Lung (tissue), 12 donors: Measurements from ENCODE around the gene TPRG1. TPM values are rescaled to one million over a fixed set of nuclear protein-coding genes. Genes with fewer than 3 reads are reported as not detected.

Experiments
- ATAC-seq: fragments of 200-7000 bp; cut with Tn5 transposase; one replicate; pipeline ENCODE4 v1.9.1; 2020; ENCODE audit warnings: moderate number of reproducible peaks; ENCODE audit not compliant: insufficient read depth, low FRiP score
- DNase-seq, 3 donors: peaks; one replicate each; pipeline ENCODE4 v3.0.0-alpha.2; 2013 to 2017
- H3K27ac ChIP-seq, 2 donors: one replicate each; pipeline ENCODE4 v1.5.1; 2013; ENCODE audit warnings: mild to moderate bottlenecking in 2 of 2, moderate library complexity in 2 of 2, control low read depth in 1 of 2, inconsistent platforms in 1 of 2, low read depth in 1 of 2, low read length in 1 of 2
- H3K27me3 ChIP-seq, 3 donors: one replicate each; pipeline ENCODE4 v1.5.1; 2013; ENCODE audit warnings: low read length in 2 of 3; ENCODE audit not compliant: control insufficient read depth in 3 of 3, insufficient read depth in 3 of 3
- H3K36me3 ChIP-seq, 4 donors: one replicate each; pipeline ENCODE4 v1.5.1; 2013; ENCODE audit warnings: low read length in 4 of 4, mild to moderate bottlenecking in 1 of 4, moderate library complexity in 1 of 4; ENCODE audit not compliant: control insufficient read depth in 4 of 4, insufficient read depth in 4 of 4
- H3K4me1 ChIP-seq, 5 donors: one replicate each; pipeline ENCODE4 v1.5.1; 2013; ENCODE audit warnings: low read length in 5 of 5, mild to moderate bottlenecking in 2 of 5, moderate library complexity in 1 of 5; ENCODE audit not compliant: control insufficient read depth in 5 of 5, insufficient read depth in 5 of 5
- H3K4me3 ChIP-seq: one replicate; pipeline ENCODE4 v1.5.1; 2013; ENCODE audit warnings: mild to moderate bottlenecking, control low read depth, moderate library complexity
- H3K9ac ChIP-seq, 2 donors: one replicate each; pipeline ENCODE4 v1.5.1; 2013; ENCODE audit warnings: low read length in 2 of 2, control low read depth in 1 of 2; ENCODE audit not compliant: insufficient read depth in 1 of 2
- H3K9me3 ChIP-seq, 4 donors: one replicate each; pipeline ENCODE4 v1.5.1; 2013; ENCODE audit warnings: low read length in 3 of 4, mild to moderate bottlenecking in 1 of 4, moderate library complexity in 1 of 4; ENCODE audit not compliant: control insufficient read depth in 4 of 4, insufficient read depth in 3 of 4
- WGBS, 2 donors: extraction: QIAGEN DNeasy Blood & Tissue Kit; methylation state at CpG; one replicate each; pipeline ENCODE4 v1.1.7; 2013; 5-methylcytosine and 5-hydroxymethylcytosine counted together
- polyA plus RNA-seq, 2 donors: library from polyadenylated mRNA; stranded (reverse); fragments of 200-250 nt; gene quantifications; one replicate each; pipeline ENCODE4 v1.2.1, GENCODE V29; 2013
- total RNA-seq, 2 donors: library from RNA; depleted of rRNA in 1 of 2; stranded (reverse); fragments of >200 nt in 1 of 2; gene quantifications; one replicate each; pipeline ENCODE4 v1.2.1, GENCODE V29; 2014 to 2021
- TF ChIP-seq, protein P1 (sequence below): IDR thresholded peaks from 2 replicates; pipeline ENCODE4 v1.5.1; 2012; ENCODE audit warnings: mild to moderate bottlenecking; ENCODE audit errors: control extremely low read depth, extremely low read depth
- donor health status: control.
- donor health status: control.
- donor health status: Bipolar disorder and iron deficiency.
- donor health status: healthy.
- donor health status: DM: yes; HTN: yes; CAD: no.

TPRG1 gene
- total and polyA plus RNA-seq, 4 donors, result 3.7 to 13.8 (median 9.4) TPM

DNA sequence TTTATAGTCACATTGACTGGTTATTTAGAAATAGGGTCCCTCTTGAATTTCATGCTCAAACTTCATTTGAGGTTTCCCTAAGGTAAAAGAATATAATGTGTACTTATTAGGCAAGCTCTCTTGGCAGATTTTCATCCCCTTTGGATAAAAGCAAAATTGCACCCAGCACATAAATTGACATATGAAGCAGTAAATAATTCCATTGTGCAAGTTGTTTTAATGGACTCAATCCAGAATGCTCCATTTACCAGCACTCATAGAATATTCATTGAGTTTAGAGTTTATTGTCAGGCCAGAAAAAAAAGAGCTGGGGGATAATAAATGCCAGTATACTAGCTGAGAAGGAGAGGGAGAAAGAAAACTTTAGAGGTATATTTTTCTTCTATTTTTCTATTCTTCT, 136.8 kb downstream of the TPRG1 start:
- TF ChIP-seq, protein P1, sequence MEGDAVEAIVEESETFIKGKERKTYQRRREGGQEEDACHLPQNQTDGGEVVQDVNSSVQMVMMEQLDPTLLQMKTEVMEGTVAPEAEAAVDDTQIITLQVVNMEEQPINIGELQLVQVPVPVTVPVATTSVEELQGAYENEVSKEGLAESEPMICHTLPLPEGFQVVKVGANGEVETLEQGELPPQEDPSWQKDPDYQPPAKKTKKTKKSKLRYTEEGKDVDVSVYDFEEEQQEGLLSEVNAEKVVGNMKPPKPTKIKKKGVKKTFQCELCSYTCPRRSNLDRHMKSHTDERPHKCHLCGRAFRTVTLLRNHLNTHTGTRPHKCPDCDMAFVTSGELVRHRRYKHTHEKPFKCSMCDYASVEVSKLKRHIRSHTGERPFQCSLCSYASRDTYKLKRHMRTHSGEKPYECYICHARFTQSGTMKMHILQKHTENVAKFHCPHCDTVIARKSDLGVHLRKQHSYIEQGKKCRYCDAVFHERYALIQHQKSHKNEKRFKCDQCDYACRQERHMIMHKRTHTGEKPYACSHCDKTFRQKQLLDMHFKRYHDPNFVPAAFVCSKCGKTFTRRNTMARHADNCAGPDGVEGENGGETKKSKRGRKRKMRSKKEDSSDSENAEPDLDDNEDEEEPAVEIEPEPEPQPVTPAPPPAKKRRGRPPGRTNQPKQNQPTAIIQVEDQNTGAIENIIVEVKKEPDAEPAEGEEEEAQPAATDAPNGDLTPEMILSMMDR, result no peak
- DNase-seq (peak in 2 of 3 donors; percentile 32 to 73), ATAC-seq (no peak)
- Histone ChIP-seq H3K4me3 (no peak overlapping the region), H3K27me3 (no peaks in the 10 kb centered on the region), H3K4me1 (peaks cover 0 to 15% (median 0%) of the 10 kb centered on the region in 5 donors), H3K27ac (no peak overlapping the region), H3K36me3 (no peaks in the 10 kb centered on the region), H3K9me3 (no peaks in the 10 kb centered on the region), H3K9ac (no peak overlapping the region)

DNA sequence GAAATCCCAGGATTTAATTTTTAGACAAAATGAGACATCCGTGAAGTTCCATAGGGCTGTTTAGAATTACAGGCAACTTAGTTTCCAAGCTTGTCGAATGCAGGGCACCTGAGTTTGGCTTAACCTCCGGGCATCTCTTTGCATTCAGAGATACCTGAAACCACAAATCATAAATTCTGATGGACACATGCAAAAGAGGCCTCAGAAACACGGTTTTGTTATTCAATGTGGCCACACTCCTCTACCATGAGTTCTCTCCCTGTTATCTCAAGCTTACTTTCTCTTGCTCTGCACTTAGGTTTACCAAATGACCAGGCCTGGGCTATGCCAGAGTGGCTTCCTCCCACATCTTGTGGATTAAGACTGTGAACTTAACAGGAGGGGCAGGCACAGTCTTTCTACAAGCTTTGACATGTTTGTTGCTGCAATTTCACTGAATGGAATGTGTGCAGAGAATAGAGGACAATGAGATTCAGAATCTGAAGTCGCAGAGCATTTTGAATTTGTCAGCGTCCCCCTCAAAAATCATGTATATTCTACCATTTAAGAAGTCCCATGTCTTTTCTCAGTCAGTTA, 137.7 kb downstream of the TPRG1 start:
- no peaks in the 10 kb centered on the region for H3K9me3 ChIP-seq
- DNase-seq (no peak), ATAC-seq (no peak)
- 77 to 86% methylated on average over 6 of the region's 6 CpGs for WGBS, 2 donors
- H3K36me3 ChIP-seq, result no peaks in the 10 kb centered on the region
- peaks cover 0 to 15% (median 0%) of the 10 kb centered on the region in 5 donors for H3K4me1 ChIP-seq
- no peak overlapping the region for H3K27ac ChIP-seq
- no peak overlapping the region for H3K4me3 ChIP-seq
- no peak overlapping the region for H3K9ac ChIP-seq
- TF ChIP-seq, protein P1, result no peak
- H3K27me3 ChIP-seq, result no peaks in the 10 kb centered on the region

DNA sequence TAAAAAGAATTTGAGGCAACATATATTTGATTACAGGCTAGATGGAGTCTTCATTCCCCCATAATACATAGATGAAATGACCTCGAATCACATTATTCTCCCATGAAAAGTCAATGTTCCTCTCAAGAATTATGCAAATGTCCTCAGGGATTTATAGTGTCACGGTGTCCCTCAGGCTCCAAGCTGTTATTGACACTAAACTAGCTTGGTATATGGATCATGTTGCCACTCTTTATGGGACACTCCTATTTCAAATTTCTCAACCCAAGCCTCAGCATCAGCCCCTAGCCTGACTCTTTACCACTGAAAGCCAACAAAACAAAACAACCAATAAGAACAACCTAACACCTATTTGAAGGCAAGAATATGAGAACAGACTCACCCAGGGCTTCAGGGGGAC, 139.8 kb downstream of the TPRG1 start:
- Histone ChIP-seq H3K4me3 (no peak overlapping the region), H3K36me3 (no peaks in the 10 kb centered on the region), H3K9ac (no peak overlapping the region), H3K27me3 (no peaks in the 10 kb centered on the region), H3K27ac (no peak overlapping the region), H3K4me1 (peaks cover 0 to 15% (median 0%) of the 10 kb centered on the region in 5 donors), H3K9me3 (no peaks in the 10 kb centered on the region)
- ATAC-seq (no peak), DNase-seq (no peak)
- 86 to 88% methylated on average over 2 of the region's 2 CpGs for WGBS, 2 donors
- TF ChIP-seq, protein P1, result no peak

DNA sequence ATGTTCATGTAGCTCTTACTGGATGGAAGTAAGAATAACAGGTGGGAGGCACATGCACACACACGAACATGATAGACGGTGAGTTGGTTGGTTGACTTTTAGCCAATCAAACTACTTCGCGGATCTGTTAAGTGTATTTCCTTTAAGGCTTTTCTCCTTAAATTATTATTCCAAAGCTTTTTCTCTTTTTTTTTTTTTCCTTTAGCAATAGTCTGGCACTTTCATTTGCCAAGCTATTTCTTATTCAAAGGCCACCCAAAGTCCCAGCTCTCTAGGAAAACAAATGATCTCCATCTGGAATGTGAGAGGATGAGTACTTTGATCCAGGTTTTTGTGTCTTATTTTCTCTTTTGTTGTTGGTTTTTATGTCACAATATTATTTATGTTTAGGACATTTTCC, 141.1 kb downstream of the TPRG1 start:
- no peaks in the 10 kb centered on the region for H3K36me3 ChIP-seq
- H3K27me3 ChIP-seq, result no peaks in the 10 kb centered on the region
- TF ChIP-seq, protein P1, result no peak
- 89 to 98% methylated on average over 4 of the region's 4 CpGs for WGBS, 2 donors
- H3K4me3 ChIP-seq, result no peak overlapping the region
- peaks cover 0 to 20% (median 0%) of the 10 kb centered on the region in 5 donors for H3K4me1 ChIP-seq
- no peaks in the 10 kb centered on the region for H3K9me3 ChIP-seq
- no peak overlapping the region for H3K27ac ChIP-seq
- DNase-seq (no peak), ATAC-seq (no peak)
- no peak overlapping the region for H3K9ac ChIP-seq
